Activated CD8-positive, alpha-beta memory T cell treated with anti-CD3 and anti-CD28 coated beads, Interleukin-2, amount 50 U/mL, for 1 hour (primary cell): ENCODE data around the gene MEIS3.
"Not testable (repeated sequence)": the region's sequence is repeated elsewhere in the genome, so short reads cannot be mapped to it uniquely, and the experiment has no call there.

Experiments used
- DNase-seq: peaks from one replicate; pipeline ENCODE4 v3.0.0-alpha.2; 2020; ENCODE audit errors: extremely low read depth

The MEIS3 gene

DNA sequence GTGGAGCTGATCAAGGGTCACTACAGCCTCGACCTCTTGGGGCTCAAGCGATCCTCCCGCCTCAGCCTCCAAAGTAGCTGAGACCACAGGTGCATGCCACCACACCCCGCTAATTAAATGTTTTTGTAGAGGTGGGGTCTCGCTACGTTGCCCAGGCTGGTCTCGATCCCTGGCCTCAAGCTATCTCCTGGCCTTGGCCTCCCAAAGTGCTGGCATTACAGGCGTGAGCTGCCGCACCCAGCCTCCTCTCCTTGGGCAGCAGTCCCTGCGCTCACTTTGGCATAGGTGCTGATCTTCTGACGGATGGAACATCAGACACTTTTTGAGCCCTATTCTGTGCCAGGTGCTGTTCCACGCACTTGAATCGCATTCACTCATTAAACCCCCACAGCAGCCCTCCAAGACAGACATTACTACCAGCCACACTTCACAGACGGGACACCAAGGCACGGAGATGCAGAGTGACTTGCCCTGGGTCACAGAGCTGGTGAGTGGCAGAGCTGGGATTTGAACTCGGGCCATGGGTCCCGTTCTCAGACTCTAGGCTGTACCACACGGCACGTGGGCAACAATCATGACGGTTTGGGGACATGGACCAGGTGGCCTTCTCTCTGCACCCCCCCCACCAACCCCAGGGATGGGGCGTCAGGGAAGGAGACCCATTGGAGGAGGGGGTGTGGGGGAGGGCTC is 3.2 kb downstream of the MEIS3 start:
- no peak for DNase-seq

GRCh38 chr19:47414469-47414868 is 4.9 kb downstream of the MEIS3 start:
- DNase-seq, result no peak

DNA sequence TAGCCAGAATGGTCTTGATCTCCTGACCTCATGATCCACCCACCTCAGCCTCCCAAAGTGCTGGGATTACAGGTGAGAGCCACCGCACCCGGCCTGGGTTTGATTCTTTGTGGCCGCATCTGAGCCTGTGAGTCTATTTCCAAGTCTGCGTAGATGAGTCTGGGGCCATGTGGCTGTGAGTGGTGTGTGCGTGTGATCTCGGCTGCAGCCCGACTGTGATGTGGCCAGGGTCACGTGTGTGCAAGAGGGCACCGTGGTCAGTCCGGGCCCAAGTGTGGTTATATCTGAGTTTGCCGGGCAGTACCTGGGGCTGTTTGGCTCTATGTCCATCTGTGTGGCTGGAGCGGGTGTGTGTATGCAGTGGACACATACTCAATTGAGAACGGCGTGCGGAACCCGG is 5.4 kb downstream of the MEIS3 start:
- no peak for DNase-seq

GRCh38 chr19:47411696-47412095 is 7.6 kb downstream of the MEIS3 start:
- not testable (repeated sequence) for DNase-seq

DNA sequence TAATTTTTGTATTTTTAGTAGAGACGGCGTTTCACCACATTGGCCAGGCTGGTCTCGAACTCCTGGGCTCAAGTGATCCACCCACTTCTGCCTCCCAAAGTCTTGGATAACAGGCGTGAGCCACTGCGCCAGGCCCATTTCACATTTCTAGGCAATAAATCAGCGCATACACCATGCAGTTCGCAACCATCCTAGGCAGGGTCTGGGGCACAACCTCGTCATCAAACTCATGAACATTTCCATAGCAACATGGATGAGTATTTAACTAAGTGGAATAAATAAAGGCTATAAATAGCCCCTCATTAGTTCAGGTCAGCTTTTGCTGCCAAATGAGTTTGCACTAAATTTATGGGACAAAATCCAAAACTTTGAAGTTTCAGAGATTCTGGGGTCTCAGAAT is 8.2 kb downstream of the MEIS3 start:
- DNase-seq, result no peak

DNA sequence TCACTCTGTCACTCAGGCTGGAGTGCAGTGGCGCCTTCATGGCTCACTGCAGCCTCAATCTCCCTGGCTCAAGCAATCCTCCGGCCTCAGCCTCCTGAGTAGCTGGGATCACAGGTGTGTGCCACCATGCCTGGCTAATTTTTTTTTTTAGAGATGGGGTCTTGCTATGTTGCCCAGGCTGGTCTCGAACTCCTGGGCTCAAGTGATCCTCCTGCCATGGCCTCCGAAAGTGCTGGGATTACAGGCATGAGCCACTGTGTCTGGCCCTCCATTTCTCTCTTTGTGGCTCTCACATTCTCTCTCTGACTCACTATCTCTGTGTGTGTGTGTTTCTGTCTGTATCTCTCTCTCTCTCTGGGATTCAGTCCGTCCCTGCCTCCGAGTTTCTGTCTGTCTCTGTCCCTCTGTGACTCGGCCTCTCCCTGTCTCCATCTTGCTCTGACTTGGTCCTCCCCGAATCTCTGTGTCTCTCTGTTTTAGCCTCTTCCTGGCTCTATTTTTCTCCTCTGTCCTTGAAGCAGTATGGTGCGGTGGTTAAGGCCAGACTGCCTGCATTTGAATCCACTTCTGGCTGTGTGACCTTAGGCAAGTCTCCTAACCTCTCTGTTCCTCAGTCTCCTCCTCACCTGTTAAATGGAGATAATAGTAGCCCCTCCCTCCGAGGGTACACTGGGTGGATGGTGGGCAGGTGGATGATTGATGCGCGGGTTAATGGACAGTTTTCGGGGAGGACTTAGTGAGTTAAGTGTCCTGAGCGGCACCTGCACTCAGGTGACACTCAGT is 11.0 kb downstream of the MEIS3 start:
- DNase-seq, result no peak

DNA sequence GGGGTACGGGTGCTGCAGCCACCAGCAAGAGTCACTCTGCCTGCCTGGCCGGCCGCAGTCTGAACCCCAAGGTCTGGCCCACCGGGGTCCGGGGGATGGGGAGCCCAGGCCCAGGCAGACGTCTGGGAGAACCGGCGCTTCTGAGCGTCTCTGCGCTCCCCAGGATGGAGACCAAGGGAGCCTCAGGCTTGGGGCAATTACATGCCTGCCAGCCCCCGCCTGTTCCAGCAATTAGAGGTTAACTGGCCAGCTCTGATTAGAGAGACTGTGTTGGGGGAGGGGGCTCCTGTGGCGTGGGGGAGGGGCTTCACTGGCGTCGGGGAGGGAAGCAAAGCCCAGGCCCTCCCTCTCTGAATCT is 11.9 kb downstream of the MEIS3 start:
- DNase-seq, result no peak

- DNase-seq, result no peak
These were observed 12.5 kb downstream of the MEIS3 start for GRCh38 chr19:47406711-47407416.

GRCh38 chr19:47405854-47406417 is 13.4 kb downstream of the MEIS3 start:
- DNase-seq, result no peak

- no peak for DNase-seq
These were observed 14.2 kb downstream of the MEIS3 start for GRCh38 chr19:47405197-47405550.

DNA sequence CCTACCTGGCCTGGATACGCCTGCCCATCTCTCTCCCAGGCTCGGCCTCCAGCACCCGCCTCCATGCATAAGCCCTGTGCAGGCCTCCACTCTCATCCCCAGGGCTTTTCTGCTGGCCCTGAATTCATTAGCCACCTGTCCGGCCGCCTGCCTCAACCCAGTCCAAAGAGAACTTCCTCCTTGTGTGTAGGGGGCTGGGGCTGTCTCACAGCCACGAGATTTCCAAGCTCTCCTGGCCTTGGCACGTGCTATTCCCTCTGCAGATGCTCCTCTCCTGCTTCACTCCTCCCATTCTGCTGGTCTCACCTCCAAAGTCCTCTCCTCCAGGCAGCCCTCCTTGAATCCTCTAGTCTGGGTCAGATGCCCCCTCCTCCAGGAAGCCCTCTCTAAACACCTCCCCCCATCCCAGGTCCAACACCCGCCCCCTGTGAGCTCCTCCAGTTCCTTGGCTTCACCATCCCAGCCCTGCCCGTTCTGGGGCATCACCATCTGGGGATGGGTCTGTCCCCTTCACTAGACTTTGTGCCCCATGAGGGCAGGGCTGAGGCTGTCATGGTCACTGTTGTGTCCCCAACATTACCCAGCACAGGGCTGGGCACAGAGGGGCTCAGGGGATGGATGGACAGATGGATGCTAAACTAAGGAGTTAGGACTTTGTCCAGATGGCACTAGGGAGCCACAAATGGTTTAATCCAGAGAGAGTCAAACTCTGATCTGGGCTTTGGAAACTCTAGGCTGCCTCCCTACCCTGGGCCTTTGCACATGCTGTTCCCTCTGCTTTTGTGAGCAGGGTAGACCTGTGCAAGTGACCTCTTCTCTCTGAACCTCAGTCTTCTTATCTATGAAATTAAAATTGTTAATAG is 14.8 kb downstream of the MEIS3 start:
- DNase-seq, result no peak

DNA sequence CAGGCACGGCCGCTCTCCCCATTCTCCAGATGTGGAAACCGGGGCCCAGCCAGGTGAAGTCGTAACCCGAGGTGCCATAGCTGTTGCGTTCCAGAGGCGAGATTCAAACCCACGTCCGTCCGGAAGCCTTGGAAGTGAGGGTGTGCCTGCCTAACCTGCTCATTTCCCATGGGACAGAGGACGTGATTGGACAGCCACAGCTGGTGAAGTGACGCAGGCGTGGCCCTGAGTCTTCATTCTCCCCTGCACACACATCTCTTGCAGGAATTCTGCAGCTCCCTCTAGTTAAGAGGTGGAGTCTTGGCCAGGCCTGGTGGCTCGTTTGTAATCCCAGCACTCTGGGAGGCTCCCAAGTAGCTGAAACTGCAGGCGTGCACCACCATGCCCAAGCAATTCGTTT is 16.8 kb downstream of the MEIS3 start:
- no peak for DNase-seq

DNA sequence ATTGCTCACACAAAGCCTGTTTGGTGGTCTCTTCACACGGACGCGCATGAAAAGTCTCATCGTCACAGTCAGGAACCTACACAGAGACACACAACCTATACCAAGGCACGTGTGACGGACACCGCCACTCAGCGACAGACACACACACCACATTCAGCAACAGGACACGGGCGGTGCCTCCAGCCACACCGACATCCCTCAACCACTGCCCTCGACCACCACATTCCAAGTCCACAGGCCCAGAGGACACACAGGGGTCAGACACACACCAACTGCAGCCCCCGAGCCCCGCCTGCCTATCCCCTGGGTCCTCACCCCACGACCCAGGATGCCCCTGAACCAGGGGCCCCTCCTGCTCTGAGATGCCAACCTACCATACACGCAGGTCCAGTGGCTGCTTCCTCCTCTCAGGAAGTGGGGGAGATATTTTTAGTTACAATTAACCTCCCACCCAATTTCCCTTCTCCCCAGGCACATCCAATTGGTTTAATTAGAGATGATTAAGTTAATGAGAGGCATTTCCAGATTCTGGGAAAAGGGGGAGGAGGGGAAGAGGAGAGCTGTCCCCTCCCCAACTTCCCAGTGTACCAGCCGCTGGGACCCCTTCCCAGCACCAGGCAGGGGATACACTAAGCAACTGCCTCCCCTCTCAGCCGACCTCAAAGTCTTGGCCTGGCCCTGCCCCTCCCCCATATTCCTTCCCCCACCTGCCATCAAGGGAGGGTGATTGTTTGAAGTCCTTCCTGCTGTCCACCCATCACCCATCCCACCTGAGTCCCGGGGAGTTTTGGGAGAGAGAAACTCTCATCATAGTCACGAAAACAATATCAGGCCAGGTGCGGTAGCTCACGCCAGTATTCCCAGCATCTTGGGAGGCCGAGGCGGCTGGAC is 20.4 kb downstream of the MEIS3 start:
- DNase-seq, result no peak

DNA sequence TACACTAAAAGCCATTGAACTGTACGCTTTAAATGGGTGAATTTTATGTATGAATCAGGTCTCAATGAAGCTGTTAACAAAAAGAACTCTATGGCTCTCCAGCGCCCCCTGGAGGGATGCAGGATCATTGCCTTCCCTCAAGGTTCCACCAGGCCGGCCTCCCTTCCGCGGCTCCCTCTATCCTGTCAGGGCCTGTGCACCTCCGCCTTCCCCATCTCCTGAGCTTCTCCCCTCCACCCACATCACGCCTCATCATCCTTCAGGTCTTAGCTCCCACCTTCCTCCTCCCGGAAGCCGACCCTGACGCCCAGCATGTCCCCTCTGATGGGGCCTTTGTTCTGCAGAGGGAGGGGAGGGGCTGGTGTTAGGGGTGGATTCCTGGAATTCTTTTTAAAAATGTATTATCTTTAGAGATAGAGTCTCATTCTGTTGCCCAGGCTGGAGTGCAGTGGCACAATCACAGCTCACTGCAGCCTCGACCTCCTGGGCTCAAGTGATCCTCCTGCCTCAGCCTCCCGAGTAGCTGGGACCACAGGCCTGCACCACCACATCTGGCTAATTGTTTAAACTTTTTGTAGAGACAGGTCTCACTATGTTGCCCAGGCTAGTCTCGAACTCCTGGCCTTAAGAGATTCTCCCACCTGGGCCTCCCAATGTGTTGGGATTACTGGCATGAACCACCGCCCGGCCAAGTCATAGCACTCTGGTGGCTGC is 27.7 kb downstream of the MEIS3 start:
- DNase-seq, result peak; percentile 31

GRCh38 chr19:47390533-47391488 is 28.5 kb downstream of the MEIS3 start:
- DNase-seq, result no peak

DNA sequence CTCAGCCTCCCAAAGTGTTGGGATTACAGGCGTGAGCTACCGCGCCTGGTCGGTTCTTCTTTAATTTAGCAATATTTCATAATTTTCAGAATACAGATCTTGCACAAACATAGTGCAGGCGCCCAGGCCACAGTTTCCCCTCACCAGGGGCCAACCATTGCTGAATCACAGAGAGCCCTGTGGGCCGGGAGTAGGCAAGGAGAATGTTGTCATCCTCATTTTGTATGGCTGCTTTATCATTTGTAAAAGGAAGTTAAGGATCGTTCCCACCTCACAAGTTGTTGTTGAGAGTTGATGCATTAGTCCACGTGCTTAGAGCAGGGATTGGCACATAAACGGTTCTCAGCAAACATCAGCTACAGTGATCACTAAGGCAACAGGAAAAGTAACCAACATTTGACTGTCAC is 30.2 kb downstream of the MEIS3 start:
- DNase-seq, result no peak

DNA sequence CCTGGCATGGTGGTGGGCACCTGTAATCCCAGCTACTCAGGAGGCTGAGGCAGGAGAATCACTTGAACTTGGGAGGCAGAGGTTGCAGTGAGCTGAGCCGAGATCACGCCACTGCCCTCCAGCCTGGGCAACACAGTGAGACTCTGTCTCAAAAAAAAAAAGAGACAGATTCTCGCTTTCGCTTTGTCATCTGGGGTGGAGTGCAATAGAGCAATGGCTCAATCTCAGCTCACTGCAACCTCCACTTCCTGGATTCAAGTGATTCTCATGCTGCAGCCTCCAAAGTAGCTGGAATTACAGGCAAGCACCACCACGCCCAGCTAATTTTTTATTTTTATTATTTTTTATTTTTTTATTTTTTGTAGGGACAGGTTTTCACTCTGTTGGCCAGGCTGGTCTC is 30.6 kb downstream of the MEIS3 start:
- not testable (repeated sequence) for DNase-seq

DNA sequence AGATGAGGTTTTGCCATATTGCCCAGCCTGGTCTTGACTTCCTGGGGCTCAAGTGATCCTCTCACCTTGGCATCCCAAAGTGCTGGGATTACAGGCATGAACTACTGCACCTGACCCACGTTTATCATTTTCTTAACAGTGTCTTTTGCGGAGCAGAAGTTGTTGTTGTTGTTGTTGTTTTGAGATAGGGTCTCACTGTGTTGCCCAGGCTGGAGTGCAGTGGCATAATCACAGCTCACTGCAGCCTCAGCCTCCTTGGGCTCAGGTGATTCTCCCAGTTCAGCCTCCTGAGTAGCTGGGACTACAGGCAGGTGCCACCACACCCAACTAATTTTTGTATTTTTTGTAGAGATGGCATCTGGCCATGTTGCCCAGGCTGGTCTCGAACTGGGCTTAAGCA is 31.7 kb downstream of the MEIS3 start:
- DNase-seq, result not testable (repeated sequence)

DNA sequence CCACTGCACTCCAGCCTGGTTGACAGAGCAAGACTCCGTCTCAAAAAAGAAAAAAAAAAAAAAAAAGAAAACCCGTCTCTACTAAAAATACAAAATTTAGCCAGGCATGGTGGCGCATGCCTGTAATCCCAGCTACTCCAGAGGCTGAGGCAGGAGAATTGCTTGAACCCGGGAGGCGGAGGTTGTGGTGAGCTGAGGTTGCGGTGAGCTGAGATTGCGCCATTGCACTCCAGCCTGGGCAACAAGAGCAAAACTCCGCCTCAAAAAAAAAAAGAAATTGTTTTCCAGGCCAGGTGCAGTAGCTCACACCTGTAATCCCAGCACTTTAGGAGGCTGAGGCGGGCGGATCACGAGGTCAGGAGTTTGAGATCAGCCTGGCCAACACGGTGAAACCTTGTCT is 32.7 kb downstream of the MEIS3 start:
- not testable (repeated sequence) for DNase-seq
